HCT116 (cell line): Measurements from ENCODE around the gene DSTYK. TPM values are rescaled to one million over a fixed set of nuclear protein-coding genes. Genes with fewer than 3 reads are reported as not detected.

Source experiments
- ATAC-seq: fragments of 200-7000 bp; cut with Tn5 transposase; 2 replicates; pipeline ENCODE4 v1.9.1; 2020; ENCODE audit warnings: mild to moderate bottlenecking, moderate library complexity
- BruUV-seq: library from RNA; stranded (reverse); fragments of 400-500 nt; replicated peaks from 2 replicates; lab custom pipeline; 2021; lab: Mats Ljungman, UMichigan
- CTCF ChIA-PET: fragments of 300-600 bp; sonication (Branson Sonifier 250); formaldehyde crosslinking; loops from one replicate; lab custom pipeline; 2021; ENCODE audit warnings: antibody characterized with exemption; lab: Charles Lee
- POLR2A ChIA-PET: fragments of 300-600, 350-600 bp; sonication (Branson Sonifier 250); formaldehyde crosslinking; loops from one replicate; lab custom pipeline; 2021; ENCODE audit warnings: antibody characterized with exemption; lab: Charles Lee
- RAD21 ChIA-PET, 2 experiments: fragments of 300-600 bp; sonication (Branson Sonifier 250); formaldehyde crosslinking; loops; one replicate each; lab custom pipeline; 2023; ENCODE audit warnings: low total read pairs in 2 of 2; ENCODE audit not compliant: uncharacterized antibody in 2 of 2, unreplicated experiment in 2 of 2, low non-redundant PET in 1 of 2; lab: Charles Lee
- DNase-seq: peaks from one replicate; pipeline ENCODE4 v3.0.0-alpha.2; 2010; ENCODE audit warnings: low read depth, low spot score
- H2AFZ ChIP-seq: fragments of 200-600 bp; shearing (Covaris generic), sonication (generic); 2 replicates; pipeline ENCODE4 v1.6.1; 2017; ENCODE audit warnings: low read depth, mixed run types, mixed read lengths, antibody characterized with exemption, low read length; ENCODE audit not compliant: poor library complexity, severe bottlenecking
- H3K27ac ChIP-seq: 2 replicates; pipeline ENCODE4 v1.5.1; 2012; ENCODE audit warnings: low read depth, low read length
- H3K27me3 ChIP-seq: fragments of 200-600 bp; sonication (generic); 2 replicates; pipeline ENCODE4 v1.6.1; 2016; ENCODE audit warnings: mixed run types, low read length, mixed read lengths; ENCODE audit not compliant: insufficient read depth
- H3K36me3 ChIP-seq, 2 experiments: fragments of 200-500 bp in 1 of 2; fragments of 200-600 bp in 1 of 2; sonication (Bioruptor generic) in 1 of 2; sonication (generic) in 1 of 2; 2 replicates each; pipeline versions ENCODE4 v1.5.1 to v1.6.1; 2014 to 2016; ENCODE audit warnings: low read length in 2 of 2, inconsistent platforms in 1 of 2, mixed read lengths in 1 of 2, mixed run types in 1 of 2; ENCODE audit not compliant: insufficient read depth in 2 of 2, control insufficient read depth in 1 of 2
- H3K4me1 ChIP-seq, 2 experiments: fragments of 200-600 bp in 1 of 2; sonication (generic) in 1 of 2; 2 replicates each; pipeline versions ENCODE4 v1.5.1 to v1.6.1; 2012 to 2017; ENCODE audit warnings: low read length in 2 of 2, inconsistent platforms in 1 of 2, mild to moderate bottlenecking in 1 of 2, mixed read lengths in 1 of 2, mixed run types in 1 of 2, moderate library complexity in 1 of 2; ENCODE audit not compliant: insufficient read depth in 2 of 2, control insufficient read depth in 1 of 2
- H3K4me2 ChIP-seq: fragments of 200-600 bp; sonication (generic); 2 replicates; pipeline ENCODE4 v1.6.1; 2017; ENCODE audit warnings: mixed run types, low read length, mixed read lengths
- H3K4me3 ChIP-seq, 2 experiments: fragments of 200-600 bp in 1 of 2; sonication (generic) in 1 of 2; replicated peaks in 1 of 2; 2 replicates each; pipeline ENCODE4 v1.5.1; 2011 to 2016; ENCODE audit warnings: low read length in 2 of 2, control low read depth in 1 of 2, low read depth in 1 of 2, mild to moderate bottlenecking in 1 of 2, mixed read lengths in 1 of 2, mixed run types in 1 of 2
- H3K79me2 ChIP-seq: fragments of 200-600 bp; sonication (generic); 2 replicates; pipeline ENCODE4 v1.6.1; 2017; ENCODE audit warnings: mild to moderate bottlenecking, mixed run types, low read length, moderate library complexity, mixed read lengths; ENCODE audit not compliant: insufficient read depth
- H3K9ac ChIP-seq: fragments of 200-600 bp; sonication (generic); 2 replicates; pipeline ENCODE4 v1.6.1; 2016; ENCODE audit warnings: low read length, mixed read lengths
- H3K9me2 ChIP-seq: fragments of 200-600 bp; sonication (generic), shearing (Covaris generic); 2 replicates; pipeline ENCODE4 v1.6.1; 2017; ENCODE audit warnings: mixed run types, mild to moderate bottlenecking, moderate library complexity; ENCODE audit not compliant: insufficient read depth
- H3K9me3 ChIP-seq, 2 experiments: fragments of 200-500 bp in 1 of 2; fragments of 200-600 bp in 1 of 2; sonication (Bioruptor generic) in 1 of 2; sonication (generic) in 1 of 2; 2 replicates each; pipeline ENCODE4 v1.6.1; 2014 to 2017; ENCODE audit warnings: low read length in 2 of 2, mixed read lengths in 2 of 2, inconsistent platforms in 1 of 2, low read depth in 1 of 2, mild to moderate bottlenecking in 1 of 2, mixed run types in 1 of 2, moderate library complexity in 1 of 2; ENCODE audit not compliant: control insufficient read depth in 1 of 2, insufficient read depth in 1 of 2
- H4K20me1 ChIP-seq: fragments of 200-600 bp; sonication (generic), shearing (Covaris generic); 2 replicates; pipeline ENCODE4 v1.6.1; 2017; ENCODE audit warnings: mixed run types, mild to moderate bottlenecking, moderate library complexity; ENCODE audit not compliant: insufficient read depth
- CTCF ChIP-seq, 3 experiments: fragments of 200-600 bp in 1 of 3; sonication (generic) in 1 of 3; IDR thresholded peaks in 2 of 3; conservative IDR thresholded peaks in 1 of 3; 2 replicates each; pipeline ENCODE4 v1.5.1; 2012 to 2017; ENCODE audit warnings: low read depth in 2 of 3, low read length in 2 of 3, antibody characterized with exemption in 1 of 3, borderline replicate concordance in 1 of 3, control low read depth in 1 of 3, mild to moderate bottlenecking in 1 of 3, mixed read lengths in 1 of 3, mixed run types in 1 of 3, moderate library complexity in 1 of 3; ENCODE audit not compliant: insufficient read depth in 1 of 3
- intact Hi-C: fragments of 100-400 bp; cut with micrococcal nuclease; formaldehyde crosslinking; loops from 2 replicates; pipeline ENCODE4 v1.10.0; 2022
- total RNA-seq: library from RNA; stranded (reverse); gene quantifications from one replicate; pipeline ENCODE4 v1.2.1, GENCODE V29; 2021; ENCODE audit not compliant: unreplicated experiment

DSTYK gene
- total RNA-seq, 1 experiment from 2014 or later: 6.6 TPM

- no peak overlapping the region for H3K4me3 ChIP-seq
- H3K4me2 ChIP-seq: no peak overlapping the region
- ChIA-PET CTCF (interaction anchor here (0.8 to 4.6 kb wide), 15 partner anchors 8 to 450 kb away, joined by 3 to 66 read pairs (median 10); partner anchors contain the start of genes RBBP5 and TMCC2), RAD21 (interaction anchor here (0.6 to 2.6 kb wide), 9 partner anchors 14 to 280 kb away, joined by 3 to 20 read pairs (median 6); no protein-coding TSS in a partner anchor), POLR2A (interaction anchor here (1.9 kb wide), 1 partner anchor 14 kb away, joined by 5 read pairs; no protein-coding TSS in a partner anchor)
- ATAC-seq (no peak), DNase-seq (no peak)
- peaks cover 21 to 46% of the 10 kb centered on the region in 2 experiments for H3K4me1 ChIP-seq
- H4K20me1 ChIP-seq: no peaks in the 10 kb centered on the region
- no peaks in the 10 kb centered on the region for H3K9me3 ChIP-seq
- H3K36me3 ChIP-seq: no peaks in the 10 kb centered on the region
- BruUV-seq: no TSS peak
- H3K79me2 ChIP-seq: no peaks in the 10 kb centered on the region
- no peaks in the 10 kb centered on the region for H3K27me3 ChIP-seq
- intact Hi-C loops: loop anchor here (1.0 to 5.0 kb wide), 8 partner anchors 28 to 449 kb away; partner anchors contain the start of gene DSTYK
- no peak for TF ChIP-seq CTCF (IDR thresholded peaks at IDR 0.05 in 2 of 3, conservative IDR thresholded peaks at IDR 0.05 in 1 of 3; ENCODE audit: borderline replicate concordance in 1 of 3, insufficient read depth in 1 of 3, low read depth in 2 of 3, low read length in 2 of 3)
- H3K27ac ChIP-seq: no peak overlapping the region
- H2AFZ ChIP-seq: no peak overlapping the region
- no peaks in the 10 kb centered on the region for H3K9me2 ChIP-seq
- no peak overlapping the region for H3K9ac ChIP-seq
Observed at GRCh38 chr1:205256951-205257625, 45.6 kb upstream of the DSTYK start.
